CD14-positive monocyte (primary cell): ENCODE results near the gene ST8SIA1. TPM values are rescaled to one million over a fixed set of nuclear protein-coding genes. Genes with fewer than 3 reads are reported as not detected.

Experiments
- DNase-seq, 3 donors: peaks; one replicate each; pipeline ENCODE4 v3.0.0-alpha.2; 2011 to 2022
- H2AFZ ChIP-seq: 2 replicates; pipeline ENCODE4 v1.6.0; 2012; ENCODE audit warnings: mild to moderate bottlenecking, low read depth, low read length, inconsistent platforms; ENCODE audit not compliant: insufficient read depth, poor library complexity, severe bottlenecking
- H3K27ac ChIP-seq, 2 donors: 1 replicate in 1 of 2; 2 replicates in 1 of 2; pipeline ENCODE4 v1.5.1; 2012 to 2013; ENCODE audit warnings: low read length in 2 of 2, control low read depth in 1 of 2, inconsistent platforms in 1 of 2, low read depth in 1 of 2, mild to moderate bottlenecking in 1 of 2
- H3K27me3 ChIP-seq, 2 donors: one replicate each; pipeline versions ENCODE4 v1.6.0 to v1.6.1; 2011 to 2013; ENCODE audit warnings: low read length in 2 of 2; ENCODE audit not compliant: control insufficient read depth in 2 of 2, insufficient read depth in 2 of 2
- H3K36me3 ChIP-seq, 2 donors: replicated peaks in 1 of 2; 1 replicate in 1 of 2; 2 replicates in 1 of 2; pipeline versions ENCODE4 v1.5.1 to v1.6.1; 2012 to 2013; ENCODE audit warnings: low read length in 2 of 2, control low read depth in 1 of 2, inconsistent platforms in 1 of 2, mild to moderate bottlenecking in 1 of 2; ENCODE audit not compliant: insufficient read depth in 2 of 2, control insufficient read depth in 1 of 2
- H3K4me1 ChIP-seq, 2 donors: 1 replicate in 1 of 2; 2 replicates in 1 of 2; pipeline versions ENCODE4 v1.5.1 to v1.6.1; 2012 to 2013; ENCODE audit warnings: low read length in 2 of 2, control low read depth in 1 of 2, inconsistent platforms in 1 of 2, mild to moderate bottlenecking in 1 of 2, moderate library complexity in 1 of 2; ENCODE audit not compliant: insufficient read depth in 2 of 2, control insufficient read depth in 1 of 2
- H3K4me2 ChIP-seq: replicated peaks from 2 replicates; pipeline ENCODE3; 2012; ENCODE audit warnings: low read length, moderate library complexity, mild to moderate bottlenecking; ENCODE audit not compliant: poor library complexity, severe bottlenecking; ENCODE audit errors: extremely low read depth
- H3K4me3 ChIP-seq, 3 experiments: fragments of 200-600 bp in 1 of 3; sonication (generic) in 1 of 3; replicated peaks in 1 of 3; 1 replicate in 2 of 3; 2 replicates in 1 of 3; pipeline ENCODE4 v1.5.1; 2011 to 2013; ENCODE audit warnings: low read length in 3 of 3, mild to moderate bottlenecking in 3 of 3, control low read depth in 2 of 3, low read depth in 2 of 3, inconsistent platforms in 1 of 3, moderate library complexity in 1 of 3
- H3K79me2 ChIP-seq: 2 replicates; pipeline ENCODE4 v1.6.0; 2012; ENCODE audit warnings: mild to moderate bottlenecking, control low read depth, inconsistent platforms, low read length, moderate library complexity; ENCODE audit not compliant: insufficient read depth
- H3K9ac ChIP-seq: 2 replicates; pipeline ENCODE4 v1.6.0; 2017; ENCODE audit warnings: low read length, mild to moderate bottlenecking; ENCODE audit not compliant: insufficient read depth, poor library complexity, severe bottlenecking
- H3K9me3 ChIP-seq, 2 donors: replicated peaks in 1 of 2; 1 replicate in 1 of 2; 2 replicates in 1 of 2; pipeline versions ENCODE4 v1.5.1 to v1.6.1; 2012 to 2013; ENCODE audit warnings: low read length in 2 of 2, control low read depth in 1 of 2; ENCODE audit not compliant: control insufficient read depth in 1 of 2, insufficient read depth in 1 of 2
- H4K20me1 ChIP-seq: 2 replicates; pipeline ENCODE4 v1.6.0; 2012; ENCODE audit warnings: mild to moderate bottlenecking, low read length, control low read depth, moderate library complexity; ENCODE audit not compliant: insufficient read depth
- H3K27ac Mint-ChIP-seq, 7 donors: one replicate each; pipeline ENCODE4 v1.8.0; 2020; ENCODE audit warnings: mild to moderate bottlenecking in 7 of 7, mixed read lengths in 7 of 7, moderate library complexity in 6 of 7, inconsistent platforms in 2 of 7
- H3K27me3 Mint-ChIP-seq, 3 donors: one replicate each; pipeline ENCODE4 v1.8.0; 2021 to 2022; ENCODE audit warnings: low read depth in 3 of 3, mild to moderate bottlenecking in 3 of 3, mixed read lengths in 3 of 3, moderate library complexity in 3 of 3, inconsistent platforms in 1 of 3
- H3K36me3 Mint-ChIP-seq, 2 donors: one replicate each; pipeline ENCODE4 v1.8.0; 2020; ENCODE audit warnings: mixed read lengths in 2 of 2, inconsistent platforms in 1 of 2, mild to moderate bottlenecking in 1 of 2
- H3K4me1 Mint-ChIP-seq: one replicate; pipeline ENCODE4 v1.8.0; 2020; ENCODE audit warnings: mild to moderate bottlenecking, mixed read lengths
- H3K4me3 Mint-ChIP-seq, 2 donors: one replicate each; pipeline ENCODE4 v1.8.0; 2020; ENCODE audit warnings: mild to moderate bottlenecking in 2 of 2, mixed read lengths in 2 of 2, moderate library complexity in 1 of 2
- H3K9me3 Mint-ChIP-seq, 7 donors: one replicate each; pipeline ENCODE4 v1.8.0; 2020 to 2022; ENCODE audit warnings: mixed read lengths in 7 of 7, mild to moderate bottlenecking in 6 of 7, moderate library complexity in 6 of 7, inconsistent platforms in 2 of 7
- WGBS: methylation state at CpG from one replicate; pipeline ENCODE4 v1.1.5; 2013; ENCODE audit warnings: missing lambda C conversion rate; ENCODE audit not compliant: insufficient coverage; 5-methylcytosine and 5-hydroxymethylcytosine counted together
- intact Hi-C, 2 donors: fragments of 100-400 bp; cut with micrococcal nuclease; formaldehyde crosslinking; loops; one replicate each; pipeline versions ENCODE4 v1.15.0 to v1.15.1; 2023
- polyA plus RNA-seq, 3 donors: library from polyadenylated mRNA; depleted of rRNA in 1 of 3; unstranded in 2 of 3; stranded (reverse) in 1 of 3; fragments of 300-500 nt in 2 of 3; fragments of >200 nt in 1 of 3; fragmentation: Illumina TruSeq in 2 of 3; gene quantifications; 1 replicate in 2 of 3; 2 replicates in 1 of 3; pipeline ENCODE4 v1.2.3, GENCODE V29; 2012 to 2021
- TF ChIP-seq, protein P1 (sequence below): fragments of 200-600 bp; IDR thresholded peaks from one replicate; pipeline ENCODE4 v1.8.0; 2022; ENCODE audit warnings: antibody characterized with exemption, mild to moderate bottlenecking

Gene ST8SIA1
- polyA plus RNA-seq, 3 donors, result not detected

DNA sequence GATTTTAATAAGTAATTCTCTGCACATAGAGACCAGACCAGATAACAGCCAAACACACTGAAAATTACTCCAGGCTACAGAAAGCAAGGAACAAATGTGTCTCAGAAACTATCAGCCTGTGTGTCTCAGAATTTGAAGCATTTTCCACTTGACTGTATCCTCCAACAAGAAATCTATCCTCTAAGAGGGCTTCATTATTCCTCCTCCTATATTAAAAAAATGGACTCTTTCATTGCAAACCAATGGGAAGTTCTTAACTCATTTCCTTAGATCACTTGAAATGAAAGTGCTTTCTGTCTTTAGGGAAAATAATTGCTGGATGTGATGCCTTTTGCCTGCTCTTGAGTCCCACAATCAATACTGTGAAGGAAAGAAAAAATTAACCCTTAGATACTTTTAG, 2.3 kb downstream of the ST8SIA1 start:
- Mint-ChIP-seq H3K4me1 (peaks cover 42% of the 10 kb centered on the region), H3K4me3 (peak overlapping the region in 1 of 2 donors; percentile 97), H3K27me3 (peaks cover 34 to 49% (median 48%) of the 10 kb centered on the region in 3 donors), H3K36me3 (peaks cover 7 to 8% of the 10 kb centered on the region in 2 donors), H3K9me3 (peaks cover 0 to 17% (median 6%) of the 10 kb centered on the region in 7 donors), H3K27ac (no peak overlapping the region)
- intact Hi-C loops, result no loop called here
- Histone ChIP-seq H3K27me3 (peaks cover 28 to 40% of the 10 kb centered on the region in 2 donors), H3K4me2 (no peak overlapping the region), H3K9ac (no peak overlapping the region), H3K9me3 (peaks cover 0 to 10% of the 10 kb centered on the region in 2 donors), H4K20me1 (no peaks in the 10 kb centered on the region), H3K79me2 (no peaks in the 10 kb centered on the region), H2AFZ (no peak overlapping the region), H3K4me3 (no peak overlapping the region), H3K27ac (no peak overlapping the region), H3K36me3 (no peaks in the 10 kb centered on the region), H3K4me1 (peaks cover 33 to 36% of the 10 kb centered on the region in 2 donors)
- TF ChIP-seq, protein P1, sequence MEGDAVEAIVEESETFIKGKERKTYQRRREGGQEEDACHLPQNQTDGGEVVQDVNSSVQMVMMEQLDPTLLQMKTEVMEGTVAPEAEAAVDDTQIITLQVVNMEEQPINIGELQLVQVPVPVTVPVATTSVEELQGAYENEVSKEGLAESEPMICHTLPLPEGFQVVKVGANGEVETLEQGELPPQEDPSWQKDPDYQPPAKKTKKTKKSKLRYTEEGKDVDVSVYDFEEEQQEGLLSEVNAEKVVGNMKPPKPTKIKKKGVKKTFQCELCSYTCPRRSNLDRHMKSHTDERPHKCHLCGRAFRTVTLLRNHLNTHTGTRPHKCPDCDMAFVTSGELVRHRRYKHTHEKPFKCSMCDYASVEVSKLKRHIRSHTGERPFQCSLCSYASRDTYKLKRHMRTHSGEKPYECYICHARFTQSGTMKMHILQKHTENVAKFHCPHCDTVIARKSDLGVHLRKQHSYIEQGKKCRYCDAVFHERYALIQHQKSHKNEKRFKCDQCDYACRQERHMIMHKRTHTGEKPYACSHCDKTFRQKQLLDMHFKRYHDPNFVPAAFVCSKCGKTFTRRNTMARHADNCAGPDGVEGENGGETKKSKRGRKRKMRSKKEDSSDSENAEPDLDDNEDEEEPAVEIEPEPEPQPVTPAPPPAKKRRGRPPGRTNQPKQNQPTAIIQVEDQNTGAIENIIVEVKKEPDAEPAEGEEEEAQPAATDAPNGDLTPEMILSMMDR, result no peak
- DNase-seq, result no peak

DNA sequence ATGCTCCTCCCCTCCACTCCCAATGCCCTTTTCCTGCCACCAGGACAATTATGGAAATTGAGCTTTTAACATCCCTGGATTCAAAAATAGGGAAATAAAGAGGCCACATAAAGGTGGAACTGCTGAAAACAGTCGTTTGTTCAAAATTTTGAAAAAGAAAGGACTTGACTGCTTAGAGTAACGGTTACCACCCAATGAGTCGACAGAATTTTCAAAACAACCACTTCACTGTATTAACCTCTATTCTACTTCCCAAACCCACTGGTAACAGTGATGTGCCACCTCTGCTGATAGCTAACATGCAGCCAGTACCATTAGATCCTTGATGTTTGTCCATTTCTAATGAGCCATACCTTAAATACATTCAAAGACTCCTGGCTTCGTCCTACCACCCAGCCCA, 4.9 kb downstream of the ST8SIA1 start:
- peaks cover 31% of the 10 kb centered on the region for H3K4me1 Mint-ChIP-seq
- H3K36me3 ChIP-seq, result no peaks in the 10 kb centered on the region
- 24% methylated on average over 3 of the region's 4 CpGs for WGBS
- no peak overlapping the region for H3K4me2 ChIP-seq
- H3K36me3 Mint-ChIP-seq, result peaks cover 7 to 8% of the 10 kb centered on the region in 2 donors
- intact Hi-C loops, result no loop called here
- no peak overlapping the region for H3K9ac ChIP-seq
- no peaks in the 10 kb centered on the region for H3K79me2 ChIP-seq
- TF ChIP-seq, protein P1, result no peak
- H3K9me3 ChIP-seq, result peaks cover 0 to 10% of the 10 kb centered on the region in 2 donors
- H3K4me3 Mint-ChIP-seq, result no peak overlapping the region
- peaks cover 24% of the 10 kb centered on the region in 2 donors for H3K4me1 ChIP-seq
- no peak overlapping the region for H2AFZ ChIP-seq
- peaks cover 28 to 35% of the 10 kb centered on the region in 2 donors for H3K27me3 ChIP-seq
- no peak overlapping the region for H3K27ac Mint-ChIP-seq
- H3K4me3 ChIP-seq, result no peak overlapping the region
- H4K20me1 ChIP-seq, result no peaks in the 10 kb centered on the region
- peaks cover 28 to 37% (median 35%) of the 10 kb centered on the region in 3 donors for H3K27me3 Mint-ChIP-seq
- peaks cover 0 to 17% (median 6%) of the 10 kb centered on the region in 7 donors for H3K9me3 Mint-ChIP-seq
- no peak for DNase-seq
- H3K27ac ChIP-seq, result no peak overlapping the region
